A673 (cell line): ENCODE data around the gene ZNF784. TPM values are rescaled to one million over a fixed set of nuclear protein-coding genes. Genes with fewer than 3 reads are reported as not detected.
A peak's percentile ranks its signal among the peaks of the same experiment; 100 is the strongest.

Experiments
- BruUV-seq: library from RNA; stranded (reverse); fragments of 400-500 nt; replicated peaks from 2 replicates; lab custom pipeline; 2021; lab: Mats Ljungman, UMichigan
- CTCF ChIA-PET: fragments of 300-600 bp; sonication (Branson Sonifier 250); formaldehyde crosslinking; loops from one replicate; lab custom pipeline; 2022; ENCODE audit warnings: antibody characterized with exemption; lab: Charles Lee
- POLR2A ChIA-PET: fragments of 300-600 bp; sonication (Branson Sonifier 250); formaldehyde crosslinking; loops from one replicate; lab custom pipeline; 2022; ENCODE audit warnings: antibody characterized with exemption; ENCODE audit not compliant: low non-redundant PET; lab: Charles Lee
- DNase-seq: peaks from one replicate; pipeline ENCODE4 v3.0.0-alpha.2; 2015; ENCODE audit warnings: low spot score
- H3K27ac ChIP-seq: fragments of 200-600 bp; sonication (generic); 2 replicates; pipeline ENCODE4 v1.5.1; 2016; ENCODE audit warnings: mixed run types, low read depth, mild to moderate bottlenecking, mixed read lengths, antibody characterized with exemption, low read length; ENCODE audit not compliant: poor library complexity, severe bottlenecking
- H3K27me3 ChIP-seq: fragments of 200-600 bp; sonication (generic); replicated peaks from 2 replicates; pipeline ENCODE4 v1.6.1; 2017; ENCODE audit warnings: mixed run types, low read depth, mild to moderate bottlenecking, mixed read lengths, antibody characterized with exemption, low read length; ENCODE audit not compliant: insufficient read depth, poor library complexity
- H3K36me3 ChIP-seq: fragments of 200-600 bp; sonication (generic); 2 replicates; pipeline ENCODE4 v1.6.1; 2016; ENCODE audit warnings: mixed run types, mild to moderate bottlenecking, mixed read lengths, antibody characterized with exemption, low read length; ENCODE audit not compliant: insufficient read depth, poor library complexity, severe bottlenecking
- H3K4me1 ChIP-seq: fragments of 200-600 bp; sonication (generic); 2 replicates; pipeline ENCODE4 v1.6.1; 2017; ENCODE audit warnings: mixed run types, mild to moderate bottlenecking, mixed read lengths, antibody characterized with exemption, low read length; ENCODE audit not compliant: insufficient read depth, poor library complexity, severe bottlenecking
- H3K4me3 ChIP-seq: fragments of 200-600 bp; sonication (generic); 2 replicates; pipeline ENCODE4 v1.5.1; 2016; ENCODE audit warnings: low read depth, mixed run types, mild to moderate bottlenecking, mixed read lengths, low read length; ENCODE audit not compliant: poor library complexity, severe bottlenecking
- H3K9me3 ChIP-seq: fragments of 200-600 bp; sonication (generic); 2 replicates; pipeline ENCODE4 v1.6.1; 2016; ENCODE audit warnings: mixed run types, low read depth, mild to moderate bottlenecking, mixed read lengths, antibody characterized with exemption, low read length; ENCODE audit not compliant: poor library complexity, severe bottlenecking
- EZH2 ChIP-seq: fragments of 200-600 bp; sonication (generic); IDR thresholded peaks from 2 replicates; pipeline ENCODE4 v1.6.1; 2017; ENCODE audit warnings: borderline replicate concordance, low read depth, mild to moderate bottlenecking, mixed read lengths, antibody characterized with exemption, low read length; ENCODE audit not compliant: poor library complexity, severe bottlenecking
- intact Hi-C: fragments of 100-400 bp; cut with micrococcal nuclease; formaldehyde crosslinking; loops from one replicate; pipeline ENCODE4 v1.10.0; 2022; ENCODE audit not compliant: unreplicated experiment
- total RNA-seq: library from RNA; stranded (reverse); gene quantifications from 2 replicates; pipeline ENCODE4 v1.2.3, GENCODE V29; 2021
- TF ChIP-seq, protein P1 (sequence below): fragments of 300-800, 200-600 bp; sonication (generic); conservative IDR thresholded peaks from 2 replicates; pipeline ENCODE4 v1.5.1; 2017; ENCODE audit warnings: low read depth, mild to moderate bottlenecking, antibody characterized with exemption, low read length, moderate library complexity, mixed read lengths

Gene ZNF784
- total RNA-seq, 1 experiment from 2014 or later: 7.1 TPM

DNA sequence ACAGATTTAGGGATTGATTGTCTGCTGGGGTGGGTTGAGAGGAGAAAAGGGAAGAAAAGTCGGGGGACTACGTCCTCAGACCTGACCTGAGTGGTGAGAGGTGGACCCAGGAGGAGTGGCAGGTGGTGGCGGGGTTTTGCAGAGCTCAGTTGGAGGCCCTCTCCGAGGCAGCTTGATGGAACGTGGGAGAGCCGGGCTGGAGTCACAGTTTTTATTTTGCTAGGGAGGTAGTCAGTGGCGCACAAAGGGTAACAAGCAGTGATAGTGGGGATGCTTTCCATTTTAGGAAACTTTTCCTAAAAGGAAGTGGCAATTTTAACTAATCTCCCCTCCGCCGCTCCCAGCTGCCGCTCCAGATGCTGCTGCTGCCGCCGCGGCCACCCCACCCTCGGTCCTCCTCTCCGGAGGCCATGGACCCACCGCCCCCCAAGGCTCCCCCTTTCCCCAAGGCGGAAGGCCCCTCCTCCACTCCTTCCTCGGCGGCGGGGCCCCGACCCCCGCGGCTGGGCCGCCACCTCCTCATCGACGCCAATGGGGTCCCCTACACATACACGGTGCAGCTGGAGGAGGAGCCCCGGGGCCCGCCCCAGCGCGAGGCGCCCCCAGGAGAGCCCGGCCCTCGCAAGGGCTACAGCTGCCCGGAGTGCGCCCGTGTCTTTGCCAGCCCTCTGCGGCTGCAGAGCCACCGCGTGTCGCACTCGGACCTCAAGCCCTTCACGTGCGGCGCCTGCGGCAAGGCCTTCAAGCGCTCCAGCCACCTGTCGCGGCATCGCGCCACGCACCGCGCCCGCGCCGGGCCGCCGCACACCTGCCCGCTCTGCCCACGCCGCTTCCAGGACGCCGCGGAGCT lies 18.0 kb upstream of the ZNF784 start:
- H3K4me3 ChIP-seq: peak overlapping the region; percentile 81
- peaks cover 27% of the 10 kb centered on the region for H3K4me1 ChIP-seq
- DNase-seq: peak; percentile 42
- H3K27me3 ChIP-seq: no peaks in the 10 kb centered on the region
- ChIA-PET CTCF (interaction anchor here (1.3 kb wide), 1 partner anchor 12 kb away, joined by 3 read pairs; no protein-coding TSS in a partner anchor), POLR2A (no interaction called here)
- H3K36me3 ChIP-seq: peaks cover 13% of the 10 kb centered on the region
- no TSS peak for BruUV-seq
- intact Hi-C loops: no loop called here
- TF ChIP-seq, protein P1, sequence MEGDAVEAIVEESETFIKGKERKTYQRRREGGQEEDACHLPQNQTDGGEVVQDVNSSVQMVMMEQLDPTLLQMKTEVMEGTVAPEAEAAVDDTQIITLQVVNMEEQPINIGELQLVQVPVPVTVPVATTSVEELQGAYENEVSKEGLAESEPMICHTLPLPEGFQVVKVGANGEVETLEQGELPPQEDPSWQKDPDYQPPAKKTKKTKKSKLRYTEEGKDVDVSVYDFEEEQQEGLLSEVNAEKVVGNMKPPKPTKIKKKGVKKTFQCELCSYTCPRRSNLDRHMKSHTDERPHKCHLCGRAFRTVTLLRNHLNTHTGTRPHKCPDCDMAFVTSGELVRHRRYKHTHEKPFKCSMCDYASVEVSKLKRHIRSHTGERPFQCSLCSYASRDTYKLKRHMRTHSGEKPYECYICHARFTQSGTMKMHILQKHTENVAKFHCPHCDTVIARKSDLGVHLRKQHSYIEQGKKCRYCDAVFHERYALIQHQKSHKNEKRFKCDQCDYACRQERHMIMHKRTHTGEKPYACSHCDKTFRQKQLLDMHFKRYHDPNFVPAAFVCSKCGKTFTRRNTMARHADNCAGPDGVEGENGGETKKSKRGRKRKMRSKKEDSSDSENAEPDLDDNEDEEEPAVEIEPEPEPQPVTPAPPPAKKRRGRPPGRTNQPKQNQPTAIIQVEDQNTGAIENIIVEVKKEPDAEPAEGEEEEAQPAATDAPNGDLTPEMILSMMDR: no peak
- no peak for TF ChIP-seq EZH2
- peak overlapping the region; percentile 90 for H3K27ac ChIP-seq
- H3K9me3 ChIP-seq: no peaks in the 10 kb centered on the region

DNA sequence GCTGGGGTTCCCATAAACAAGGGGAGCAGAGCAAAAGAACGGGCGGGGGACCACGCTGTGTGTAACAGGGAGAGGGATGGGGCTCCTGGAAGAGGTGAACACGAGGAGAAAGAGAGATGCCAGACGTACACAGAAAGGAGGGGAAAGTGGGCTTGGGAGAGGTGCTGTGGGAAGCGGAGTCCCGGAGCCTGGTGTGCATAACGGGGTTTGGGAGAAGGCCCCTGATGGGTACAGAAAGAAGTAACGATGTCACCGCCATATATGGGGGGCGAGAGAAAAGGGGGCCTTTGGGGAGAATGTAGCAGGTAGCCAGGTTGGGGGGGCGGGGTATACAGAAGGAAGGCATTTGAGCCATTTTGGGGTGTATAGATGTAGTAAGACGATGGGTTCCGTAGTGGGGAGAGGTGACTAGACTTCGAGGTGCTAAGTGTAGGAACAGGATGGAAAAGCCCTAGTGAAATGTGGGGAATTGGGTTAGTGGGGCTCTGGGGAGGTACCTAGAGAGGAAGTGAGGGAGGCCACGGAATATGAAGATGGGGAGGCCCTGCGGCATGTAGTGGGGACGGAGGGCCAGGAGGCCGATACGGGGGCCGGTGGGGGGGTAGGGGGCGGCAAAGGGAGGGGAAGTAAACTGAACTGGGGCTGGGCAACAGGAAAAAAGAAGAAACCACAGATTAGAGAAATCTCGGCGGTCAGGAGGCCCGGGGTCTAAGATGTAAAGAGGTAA lies 17.2 kb upstream of the ZNF784 start:
- ChIA-PET POLR2A (no interaction called here), CTCF (interaction anchor here (0.6 kb wide), 1 partner anchor 499 kb away, joined by 3 read pairs; no protein-coding TSS in a partner anchor)
- Histone ChIP-seq H3K36me3 (peaks cover 13% of the 10 kb centered on the region), H3K4me1 (peaks cover 21% of the 10 kb centered on the region), H3K27me3 (no peaks in the 10 kb centered on the region), H3K27ac (peak overlapping the region; percentile 90), H3K4me3 (peak overlapping the region; percentile 81), H3K9me3 (no peaks in the 10 kb centered on the region)
- TF ChIP-seq, protein P1: no peak
- no peak for TF ChIP-seq EZH2
- DNase-seq: peak; percentile 55
- no TSS peak for BruUV-seq
- intact Hi-C loops: no loop called here

DNA sequence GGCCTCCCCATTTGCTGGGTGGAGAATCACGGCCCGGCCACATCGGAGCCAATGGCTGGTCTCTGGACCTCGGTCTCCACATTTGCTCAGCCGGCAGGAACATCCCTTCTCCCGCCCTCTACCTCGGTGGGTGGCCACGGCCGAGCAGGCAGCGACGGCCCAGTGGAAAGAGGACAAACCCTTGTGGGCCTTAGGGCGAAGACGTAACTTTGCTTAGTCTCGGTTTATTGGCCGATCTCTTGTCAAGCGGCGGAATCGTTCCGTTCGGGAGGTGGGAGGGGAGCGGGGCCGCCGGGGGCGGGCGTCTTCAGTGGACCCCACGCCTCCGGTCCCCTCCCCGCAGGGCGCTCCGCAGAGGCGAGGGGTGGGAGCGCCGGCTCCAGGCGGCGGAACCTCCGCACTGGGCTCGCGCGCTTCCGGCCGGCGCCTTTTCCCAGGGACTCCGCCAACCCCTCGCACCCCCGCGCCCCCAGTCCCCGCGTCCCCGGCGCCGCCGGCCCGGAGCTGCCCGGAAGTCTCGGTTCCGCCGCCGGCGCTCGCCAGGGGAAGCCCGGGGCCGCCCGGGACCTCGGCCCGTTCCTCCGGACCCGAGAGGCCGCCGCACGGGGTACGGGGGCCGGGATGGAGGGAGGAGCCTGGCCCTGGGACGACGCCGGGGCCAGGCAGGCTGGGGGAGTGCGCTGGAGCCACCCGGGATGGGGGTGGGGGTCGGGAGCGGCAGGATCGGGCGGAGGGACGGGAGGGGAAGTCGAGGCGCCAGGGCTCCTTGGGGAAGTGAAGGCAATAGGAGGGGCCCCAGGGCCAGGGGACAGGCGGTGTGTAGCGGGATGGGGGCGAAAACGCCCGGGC lies 16.4 kb upstream of the ZNF784 start, which contains the start of gene ZNF580:
Gene ZNF580 (plus strand): TSS at position 426 of the 849 bp plus-strand sequence. CDS start 1,507 bp downstream, outside the sequence.
- peaks cover 13% of the 10 kb centered on the region for H3K36me3 ChIP-seq
- H3K9me3 ChIP-seq: no peaks in the 10 kb centered on the region
- H3K4me1 ChIP-seq: peaks cover 24% of the 10 kb centered on the region
- peak; percentile 87 for DNase-seq
- H3K4me3 ChIP-seq: peak within 1 kb of the TSS; percentile 81
- no TSS peak for BruUV-seq
- TF ChIP-seq, protein P1: no peak
- no peak for TF ChIP-seq EZH2
- peak within 1 kb of the TSS; percentile 90 for H3K27ac ChIP-seq
- no peaks in the 10 kb centered on the region for H3K27me3 ChIP-seq
- POLR2A ChIA-PET: no interaction called here
- CTCF ChIA-PET: interaction anchor here (0.6 to 1.0 kb wide), 2 partner anchors 17 to 500 kb away, joined by 3 read pairs; partner anchors contain the start of gene ZNF784
- intact Hi-C loops: no loop called here
